Stimulated activated CD8-positive, alpha-beta memory T cell treated with anti-CD3 and anti-CD28 coated beads, Interleukin-7, amount 100 ng/mL, for 1 hour (primary cell): ENCODE results near the gene IL2RA.
"Not testable (repeated sequence)": the region's sequence is repeated elsewhere in the genome, so short reads cannot be mapped to it uniquely, and the experiment has no call there.

Source experiments
- DNase-seq, 2 donors: peaks; one replicate each; pipeline ENCODE4 v3.0.0-alpha.2; 2020; ENCODE audit warnings: low read depth in 2 of 2

The IL2RA gene

GRCh38 chr10:6013413-6014192 lies 48.6 kb downstream of the IL2RA start:
- DNase-seq: no peak

GRCh38 chr10:6012121-6012905 lies 49.9 kb downstream of the IL2RA start:
- DNase-seq: no peak

- no peak for DNase-seq
Measured at GRCh38 chr10:6011558-6011957, 50.6 kb downstream of the IL2RA start.

- DNase-seq: no peak
Measured at GRCh38 chr10:6010569-6010968, 51.6 kb downstream of the IL2RA start.

GRCh38 chr10:6009961-6010360 lies 52.2 kb downstream of the IL2RA start:
- no peak for DNase-seq

- no peak for DNase-seq
Measured at GRCh38 chr10:6009150-6009549, 53.0 kb downstream of the IL2RA start.

- no peak for DNase-seq
Measured at GRCh38 chr10:6008497-6009142, 53.5 kb downstream of the IL2RA start.

GRCh38 chr10:6006991-6007390 lies 55.2 kb downstream of the IL2RA start:
- DNase-seq: no peak

- DNase-seq: no peak
Measured at GRCh38 chr10:6006546-6006945, 55.6 kb downstream of the IL2RA start.

GRCh38 chr10:6005856-6006395 lies 56.2 kb downstream of the IL2RA start:
- no peak for DNase-seq

- DNase-seq: not testable (repeated sequence)
Measured at GRCh38 chr10:6005161-6005804, 56.9 kb downstream of the IL2RA start.

- no peak for DNase-seq
Measured at GRCh38 chr10:6002809-6003510, 59.2 kb downstream of the IL2RA start.

GRCh38 chr10:5999440-6000165 lies 62.6 kb downstream of the IL2RA start:
- DNase-seq: no peak

GRCh38 chr10:5996696-5997095 lies 65.5 kb downstream of the IL2RA start:
- DNase-seq: no peak

- no peak for DNase-seq
Measured at GRCh38 chr10:5992398-5992797, 69.8 kb downstream of the IL2RA start.

GRCh38 chr10:5991708-5992107 lies 70.5 kb downstream of the IL2RA start:
- no peak for DNase-seq

- no peak for DNase-seq
Measured at GRCh38 chr10:5989756-5990155, 72.4 kb downstream of the IL2RA start.

- DNase-seq: no peak
Measured at GRCh38 chr10:5988336-5988920, 73.7 kb downstream of the IL2RA start.

- no peak for DNase-seq
Measured at GRCh38 chr10:5987747-5988146, 74.4 kb downstream of the IL2RA start.

- DNase-seq: no peak
Measured at GRCh38 chr10:5985029-5985428, 77.1 kb downstream of the IL2RA start.
